ENCODE results near the gene ROBO1. TPM values are rescaled to one million over a fixed set of nuclear protein-coding genes. Genes with fewer than 3 reads are reported as not detected.

Gene ROBO1
- total RNA-seq, 1 donor from 2014 or later, result 27.1 TPM

DNA sequence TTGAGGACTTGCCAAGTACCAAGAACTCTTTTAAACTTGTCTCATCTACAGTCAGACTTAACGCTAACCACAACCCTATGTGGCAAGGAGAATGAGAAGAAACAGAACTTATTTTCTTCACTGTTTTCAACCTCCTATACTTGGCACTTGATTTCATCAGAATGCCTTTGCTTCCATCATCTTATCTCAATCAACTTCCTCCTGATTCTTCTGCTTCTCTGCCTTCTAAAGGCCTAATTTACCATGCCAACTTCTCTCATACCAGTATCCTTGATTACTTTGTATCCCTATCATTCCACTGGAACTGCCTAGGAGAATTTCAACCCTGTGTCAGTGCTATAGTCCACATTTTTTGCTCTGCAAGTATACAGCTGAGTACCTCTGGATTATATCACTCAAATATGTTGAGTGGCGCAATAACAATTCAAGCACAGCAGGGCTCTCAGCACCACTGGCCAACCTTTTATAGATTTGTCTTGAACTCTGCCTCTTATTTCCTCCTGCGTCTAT, 413.6 kb downstream of the ROBO1 start:
- intact Hi-C loops (cut with DNase I), result no loop called here
- Histone ChIP-seq H3K36me3 (no peaks in the 10 kb centered on the region), H3K27me3 (no peaks in the 10 kb centered on the region), H3K4me3 (no peak overlapping the region), H3K27ac (no peak overlapping the region), H3K4me1 (no peaks in the 10 kb centered on the region), H3K9me3 (no peaks in the 10 kb centered on the region)
- peak; percentile 64 for ATAC-seq
- no peak for DNase-seq
- TF ChIP-seq, protein P1, sequence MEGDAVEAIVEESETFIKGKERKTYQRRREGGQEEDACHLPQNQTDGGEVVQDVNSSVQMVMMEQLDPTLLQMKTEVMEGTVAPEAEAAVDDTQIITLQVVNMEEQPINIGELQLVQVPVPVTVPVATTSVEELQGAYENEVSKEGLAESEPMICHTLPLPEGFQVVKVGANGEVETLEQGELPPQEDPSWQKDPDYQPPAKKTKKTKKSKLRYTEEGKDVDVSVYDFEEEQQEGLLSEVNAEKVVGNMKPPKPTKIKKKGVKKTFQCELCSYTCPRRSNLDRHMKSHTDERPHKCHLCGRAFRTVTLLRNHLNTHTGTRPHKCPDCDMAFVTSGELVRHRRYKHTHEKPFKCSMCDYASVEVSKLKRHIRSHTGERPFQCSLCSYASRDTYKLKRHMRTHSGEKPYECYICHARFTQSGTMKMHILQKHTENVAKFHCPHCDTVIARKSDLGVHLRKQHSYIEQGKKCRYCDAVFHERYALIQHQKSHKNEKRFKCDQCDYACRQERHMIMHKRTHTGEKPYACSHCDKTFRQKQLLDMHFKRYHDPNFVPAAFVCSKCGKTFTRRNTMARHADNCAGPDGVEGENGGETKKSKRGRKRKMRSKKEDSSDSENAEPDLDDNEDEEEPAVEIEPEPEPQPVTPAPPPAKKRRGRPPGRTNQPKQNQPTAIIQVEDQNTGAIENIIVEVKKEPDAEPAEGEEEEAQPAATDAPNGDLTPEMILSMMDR (IDR thresholded peaks at IDR 0.05), result no peak

DNA sequence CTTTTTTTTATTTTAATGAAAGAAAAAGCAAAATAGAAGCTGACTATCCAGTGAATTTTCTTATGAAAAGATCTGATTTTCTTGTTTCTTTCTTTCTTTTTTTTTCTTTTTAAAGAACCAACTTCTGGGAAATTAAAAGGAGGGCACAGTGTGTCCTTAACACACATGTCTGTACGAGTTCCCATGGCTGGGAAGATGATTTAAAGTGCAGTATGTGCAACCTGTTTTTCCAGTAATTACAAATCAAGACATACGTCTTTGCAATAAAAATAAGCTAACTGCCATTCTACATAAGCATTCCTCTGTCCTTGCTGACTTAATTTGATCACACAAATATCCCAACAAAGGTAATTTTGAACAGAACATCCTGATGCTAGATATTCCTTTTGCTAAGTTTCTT, 416.1 kb downstream of the ROBO1 start:
- Histone ChIP-seq H3K4me3 (no peak overlapping the region), H3K36me3 (no peaks in the 10 kb centered on the region), H3K9me3 (no peaks in the 10 kb centered on the region), H3K27me3 (no peaks in the 10 kb centered on the region), H3K27ac (no peak overlapping the region), H3K4me1 (no peaks in the 10 kb centered on the region)
- no peak for DNase-seq
- ATAC-seq, result no peak
- intact Hi-C loops (cut with DNase I), result no loop called here
- TF ChIP-seq, protein P1 (IDR thresholded peaks at IDR 0.05), result no peak

DNA sequence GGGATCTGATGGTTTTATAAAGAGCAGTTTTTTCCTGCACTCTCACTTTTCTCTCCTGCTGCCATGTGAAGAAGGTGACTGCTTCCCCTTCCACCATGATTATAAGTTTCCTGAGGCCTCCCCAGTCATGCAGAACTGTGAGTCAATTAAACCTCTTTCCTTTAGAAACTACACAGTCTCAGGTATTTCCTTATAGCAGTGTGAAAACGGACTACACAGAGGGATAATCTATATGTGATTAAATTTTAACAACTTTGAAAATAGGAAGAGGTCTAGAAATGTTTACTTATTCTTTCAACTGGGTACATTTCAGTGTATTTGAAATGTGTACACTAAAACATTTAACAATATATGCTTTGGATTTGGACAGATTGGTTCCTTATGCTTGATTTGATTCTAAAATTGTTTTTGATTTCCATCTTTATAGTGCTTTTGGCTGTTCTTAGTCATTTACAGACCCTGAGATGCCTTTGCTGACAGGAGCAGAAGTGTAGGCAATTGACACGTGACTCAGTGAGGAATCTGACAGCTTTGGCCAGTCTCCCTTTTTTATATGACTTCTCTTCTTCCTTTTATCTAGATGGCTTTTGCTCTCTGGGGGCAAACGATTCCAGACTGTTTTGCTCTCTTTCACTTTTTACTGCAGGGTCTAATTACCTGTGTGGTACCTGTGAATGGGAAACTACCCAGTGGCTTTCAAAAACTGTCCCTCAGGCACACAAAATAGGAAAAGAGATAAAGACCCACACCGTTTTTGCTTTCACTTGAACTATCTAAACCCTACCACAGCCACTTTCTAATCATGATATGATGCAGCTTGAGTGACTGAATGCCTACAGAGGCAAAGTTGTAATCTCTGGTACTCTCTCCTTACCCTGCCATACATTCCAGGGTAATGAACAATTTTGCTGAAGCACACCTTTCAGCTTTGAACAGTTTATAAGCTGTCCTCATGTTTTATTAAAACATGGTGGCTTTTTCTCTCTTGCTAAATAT, 422.6 kb downstream of the ROBO1 start:
- TF ChIP-seq, protein P1 (IDR thresholded peaks at IDR 0.05), result no peak
- Histone ChIP-seq H3K27ac (no peak overlapping the region), H3K4me1 (no peaks in the 10 kb centered on the region), H3K36me3 (no peaks in the 10 kb centered on the region), H3K9me3 (no peaks in the 10 kb centered on the region), H3K4me3 (no peak overlapping the region), H3K27me3 (no peaks in the 10 kb centered on the region)
- intact Hi-C loops (cut with DNase I), result no loop called here
- DNase-seq, result no peak
- ATAC-seq, result no peak

DNA sequence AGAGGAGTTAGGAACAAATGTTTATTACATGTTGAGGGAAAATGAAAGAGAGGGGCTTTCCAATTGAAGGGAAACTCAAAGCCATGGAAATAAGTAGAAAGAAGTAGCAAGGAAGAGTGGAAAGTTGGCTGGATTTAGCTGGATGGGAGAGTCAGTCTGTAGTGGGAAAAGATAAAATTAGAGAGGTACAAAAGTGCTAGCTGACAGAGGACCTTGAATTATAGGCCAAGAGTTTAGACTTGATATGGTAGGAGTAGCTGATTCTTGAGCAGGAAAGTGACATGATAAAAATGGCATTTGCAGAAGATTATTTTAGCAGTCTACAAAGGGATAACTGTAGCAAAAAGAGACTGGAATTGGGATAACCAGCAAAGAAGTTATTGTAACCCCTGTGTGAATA, 425.8 kb downstream of the ROBO1 start:
- TF ChIP-seq, protein P1 (IDR thresholded peaks at IDR 0.05), result no peak
- Histone ChIP-seq H3K4me3 (no peak overlapping the region), H3K27ac (no peak overlapping the region), H3K4me1 (no peaks in the 10 kb centered on the region), H3K9me3 (no peaks in the 10 kb centered on the region), H3K36me3 (no peaks in the 10 kb centered on the region), H3K27me3 (no peaks in the 10 kb centered on the region)
- DNase-seq (no peak), ATAC-seq (no peak)
- intact Hi-C loops (cut with DNase I), result no loop called here

DNA sequence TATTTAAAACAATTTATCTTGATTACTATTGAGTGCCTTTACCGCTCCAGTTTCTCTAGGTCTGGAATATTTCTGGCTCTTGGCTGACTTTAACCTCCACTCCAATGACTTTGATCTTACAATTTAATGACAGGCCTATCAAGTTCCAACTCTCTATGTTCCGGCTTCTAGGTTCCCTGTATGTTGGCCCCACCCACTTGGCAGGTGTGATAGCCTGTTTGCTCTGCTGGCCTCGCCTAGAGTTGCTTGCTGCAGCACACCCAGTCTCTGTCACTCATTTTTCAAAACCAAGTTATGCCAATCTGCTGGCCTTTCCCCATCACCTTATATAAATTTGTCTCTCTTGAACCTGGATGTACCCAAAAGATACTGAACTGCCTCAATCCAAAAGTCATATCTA, 428.0 kb downstream of the ROBO1 start:
- no peaks in the 10 kb centered on the region for H3K4me1 ChIP-seq
- no peak overlapping the region for H3K27ac ChIP-seq
- no peaks in the 10 kb centered on the region for H3K9me3 ChIP-seq
- intact Hi-C loops (cut with DNase I), result no loop called here
- H3K4me3 ChIP-seq, result no peak overlapping the region
- TF ChIP-seq, protein P1 (IDR thresholded peaks at IDR 0.05), result no peak
- DNase-seq (no peak), ATAC-seq (peak; percentile 42)
- no peaks in the 10 kb centered on the region for H3K27me3 ChIP-seq
- H3K36me3 ChIP-seq, result no peaks in the 10 kb centered on the region

Measured in upper lobe of right lung (tissue), 1 donor.